SK-N-SH (cell line): Measurements from ENCODE around the gene XK. TPM values are rescaled to one million over a fixed set of nuclear protein-coding genes. Genes with fewer than 3 reads are reported as not detected.

Experiments used
- CTCF ChIA-PET: fragments of 300-600, 350-600 bp; formaldehyde crosslinking; extraction: SDS; loops from one replicate; lab custom pipeline; 2021; lab: Yijun Ruan, JAX
- POLR2A ChIA-PET: fragments of 350-600 bp; sonication (Branson Sonifier 250); formaldehyde crosslinking; extraction: SDS; loops from one replicate; lab custom pipeline; 2020; ENCODE audit warnings: antibody characterized with exemption, inconsistent platforms; lab: Yijun Ruan, JAX
- DNase-seq: peaks from one replicate; pipeline ENCODE4 v3.0.0; 2012
- H2AFZ ChIP-seq: fragments of 200-600 bp; sonication (generic); 2 replicates; pipeline ENCODE4 v1.8.1; 2016; ENCODE audit warnings: antibody characterized with exemption, mild to moderate bottlenecking, low read depth
- H3F3A ChIP-seq: fragments of 200-600 bp; sonication (generic); replicated peaks from 2 replicates; pipeline ENCODE3; 2016; ENCODE audit warnings: antibody characterized with exemption, mild to moderate bottlenecking; ENCODE audit not compliant: insufficient read depth
- H3K27ac ChIP-seq, 2 experiments: fragments of 200-500 bp in 1 of 2; fragments of 200-600 bp in 1 of 2; sonication (Bioruptor generic) in 1 of 2; sonication (generic), shearing (Covaris generic) in 1 of 2; 2 replicates each; pipeline versions ENCODE4 v1.5.1 to v1.6.1; 2014 to 2016; ENCODE audit warnings: low read depth in 2 of 2, inconsistent platforms in 1 of 2, low read length in 1 of 2, mild to moderate bottlenecking in 1 of 2, mixed read lengths in 1 of 2
- H3K27me3 ChIP-seq: fragments of 200-600 bp; sonication (generic), shearing (Covaris generic); 2 replicates; pipeline ENCODE4 v1.6.1; 2016; ENCODE audit warnings: mixed run types; ENCODE audit not compliant: insufficient read depth
- H3K36me3 ChIP-seq, 2 experiments: fragments of 200-500 bp in 1 of 2; fragments of 200-600 bp in 1 of 2; sonication (Bioruptor generic) in 1 of 2; sonication (generic) in 1 of 2; replicated peaks in 1 of 2; 2 replicates each; pipeline versions ENCODE3 to v1.5.1; 2014 to 2016; ENCODE audit warnings: low read length in 1 of 2, mild to moderate bottlenecking in 1 of 2; ENCODE audit not compliant: insufficient read depth in 2 of 2, control insufficient read depth in 1 of 2
- H3K4me1 ChIP-seq, 2 experiments: fragments of 200-500 bp in 1 of 2; fragments of 200-600 bp in 1 of 2; sonication (Bioruptor generic) in 1 of 2; sonication (generic), shearing (Covaris generic) in 1 of 2; 2 replicates each; pipeline versions ENCODE4 v1.5.1 to v1.6.1; 2014 to 2016; ENCODE audit warnings: low read depth in 1 of 2, low read length in 1 of 2, mixed run types in 1 of 2; ENCODE audit not compliant: insufficient read depth in 2 of 2, control insufficient read depth in 1 of 2
- H3K4me2 ChIP-seq: fragments of 200-600 bp; sonication (generic), shearing (Covaris generic); 2 replicates; pipeline ENCODE4 v1.6.1; 2017; ENCODE audit warnings: mixed run types
- H3K4me3 ChIP-seq, 2 experiments: fragments of 200-500 bp in 1 of 2; fragments of 200-600 bp in 1 of 2; sonication (Bioruptor generic) in 1 of 2; sonication (generic), shearing (Covaris generic) in 1 of 2; 2 replicates each; pipeline versions ENCODE4 v1.5.1 to v1.8.1; 2014 to 2016; ENCODE audit warnings: low read depth in 2 of 2, inconsistent platforms in 1 of 2, low read length in 1 of 2, mild to moderate bottlenecking in 1 of 2, mixed read lengths in 1 of 2, moderate library complexity in 1 of 2
- H3K79me2 ChIP-seq: fragments of 200-600 bp; sonication (generic); 2 replicates; pipeline ENCODE4 v1.8.1; 2017; ENCODE audit warnings: mild to moderate bottlenecking; ENCODE audit not compliant: insufficient read depth
- H3K9ac ChIP-seq: fragments of 200-600 bp; sonication (generic); 2 replicates; pipeline ENCODE4 v1.6.1; 2017; ENCODE audit warnings: mixed run types
- H3K9me2 ChIP-seq: fragments of 200-600 bp; sonication (generic); 2 replicates; pipeline ENCODE4 v1.6.1; 2017; ENCODE audit warnings: mixed run types
- H3K9me3 ChIP-seq: fragments of 200-600 bp; sonication (generic); 2 replicates; pipeline ENCODE4 v1.6.1; 2017; ENCODE audit warnings: mixed run types, mild to moderate bottlenecking, moderate library complexity
- H4K20me1 ChIP-seq: fragments of 200-600 bp; sonication (generic); 2 replicates; pipeline ENCODE4 v1.6.1; 2017; ENCODE audit warnings: mild to moderate bottlenecking, mixed run types; ENCODE audit not compliant: insufficient read depth
- CHD2 ChIP-seq: fragments of 150-350 bp; IDR thresholded peaks from 2 replicates; pipeline ENCODE4 v1.6.1; 2018; ENCODE audit warnings: low read length; ENCODE audit not compliant: partially characterized antibody
- ELF1 ChIP-seq: IDR thresholded peaks from 2 replicates; pipeline ENCODE4 v1.4.0; 2012
- EZH2phosphoT487 ChIP-seq: fragments of 200-600 bp; sonication (generic); IDR thresholded peaks from 2 replicates; pipeline ENCODE4 v1.6.1; 2017; ENCODE audit warnings: low read depth, mixed run types, mild to moderate bottlenecking, antibody characterized with exemption, moderate library complexity, borderline replicate concordance
- FOSL2 ChIP-seq: IDR thresholded peaks from 2 replicates; pipeline ENCODE4 v1.4.0; 2012; ENCODE audit warnings: low read depth, mild to moderate bottlenecking, moderate library complexity, borderline replicate concordance
- FOXJ3 ChIP-seq: sonication (generic); formaldehyde crosslinking; IDR thresholded peaks from 2 replicates; pipeline ENCODE4 v1.5.1; 2020; ENCODE audit warnings: mild to moderate bottlenecking, missing genetic modification reagents
- JUND ChIP-seq: IDR thresholded peaks from 2 replicates; pipeline ENCODE4 v1.4.0; 2012
- MAX ChIP-seq: IDR thresholded peaks from 2 replicates; pipeline ENCODE4 v1.4.0; 2012; ENCODE audit warnings: low read depth
- NRF1 ChIP-seq: IDR thresholded peaks from 2 replicates; pipeline ENCODE4 v1.6.1; 2012; ENCODE audit warnings: low read depth, mild to moderate bottlenecking, low read length
- PBX3 ChIP-seq: IDR thresholded peaks from 2 replicates; pipeline ENCODE4; 2012
- POLR2AphosphoS5 ChIP-seq: IDR thresholded peaks from 2 replicates; pipeline ENCODE4 v1.6.1; 2012; ENCODE audit warnings: low read depth, low read length
- RAD21 ChIP-seq: IDR thresholded peaks from 2 replicates; pipeline ENCODE4 v1.6.1; 2012; ENCODE audit warnings: mild to moderate bottlenecking, low read length
- RCOR1 ChIP-seq: fragments of 150-350 bp; IDR thresholded peaks from 2 replicates; pipeline ENCODE4 v1.6.1; 2017; ENCODE audit warnings: antibody characterized with exemption, low read length
- RXRA ChIP-seq: IDR thresholded peaks from 2 replicates; pipeline ENCODE4 v1.4.0; 2012; ENCODE audit warnings: low read depth, mild to moderate bottlenecking, borderline replicate concordance
- TAF1 ChIP-seq: IDR thresholded peaks from 2 replicates; pipeline ENCODE4 v1.6.1; 2012; ENCODE audit warnings: low read depth, mild to moderate bottlenecking, low read length, moderate library complexity, borderline replicate concordance
- TCF12 ChIP-seq: IDR thresholded peaks from 2 replicates; pipeline ENCODE4 v1.4.0; 2012
- TEAD4 ChIP-seq: IDR thresholded peaks from 2 replicates; pipeline ENCODE4 v1.4.0; 2012; ENCODE audit warnings: mild to moderate bottlenecking, borderline replicate concordance; ENCODE audit not compliant: insufficient read depth
- USF1 ChIP-seq: IDR thresholded peaks from 2 replicates; pipeline ENCODE4 v1.4.0; 2012; ENCODE audit warnings: low read depth, borderline replicate concordance
- YY1 ChIP-seq: IDR thresholded peaks from 2 replicates; pipeline ENCODE4 v1.4.0; 2012; ENCODE audit warnings: low read depth, mild to moderate bottlenecking
- ZBTB33 ChIP-seq: IDR thresholded peaks from 2 replicates; pipeline ENCODE4 v1.4.0; 2012; ENCODE audit warnings: low read depth, borderline replicate concordance
- WGBS: methylation state at CpG from one replicate; pipeline ENCODE4 v1.1.6; 2017; ENCODE audit warnings: low lambda C conversion rate; 5-methylcytosine and 5-hydroxymethylcytosine counted together
- polyA plus RNA-seq, 3 experiments: library from polyadenylated mRNA; depleted of rRNA; stranded (reverse); fragments of >200 nt; gene quantifications; 2 replicates each; pipeline ENCODE4 v1.2.3, GENCODE V29; 2012

The XK gene
- polyA plus RNA-seq, 1 of the 3 experiments (the other 2 are of a cell fraction): not detected

GRCh38 chrX:37651921-37652452, 33.6 kb upstream of the XK start (continued):
- TF ChIP-seq MAX (no peak), EZH2phosphoT487 (no peak), RCOR1 (no peak), TAF1 (no peak), NRF1 (no peak), FOSL2 (no peak), ELF1 (no peak), TCF12 (no peak), ZBTB33 (no peak)

- DNase-seq: no peak
- no peaks in the 10 kb centered on the region for H3K27me3 ChIP-seq
- H3K4me1 ChIP-seq: no peaks in the 10 kb centered on the region
- no peak overlapping the region for H3K4me2 ChIP-seq
- ChIA-PET POLR2A (no interaction called here), CTCF (no interaction called here)
- TF ChIP-seq RXRA (no peak), YY1 (no peak), CHD2 (no peak), TCF12 (no peak), PBX3 (no peak), ZBTB33 (no peak), RCOR1 (no peak), USF1 (no peak), NRF1 (no peak), POLR2AphosphoS5 (no peak), FOXJ3 (CRISPR knock-in tag) (no peak), JUND (no peak), TEAD4 (no peak), RAD21 (no peak)
- H3K9me2 ChIP-seq: no peaks in the 10 kb centered on the region
- no peak overlapping the region for H2AFZ ChIP-seq
- H3K79me2 ChIP-seq: no peaks in the 10 kb centered on the region
- no peaks in the 10 kb centered on the region for H4K20me1 ChIP-seq
- H3K4me3 ChIP-seq: no peak overlapping the region
- no peaks in the 10 kb centered on the region for H3F3A ChIP-seq
- H3K27ac ChIP-seq: no peak overlapping the region
- no peaks in the 10 kb centered on the region for H3K36me3 ChIP-seq
- no peaks in the 10 kb centered on the region for H3K9me3 ChIP-seq
- H3K9ac ChIP-seq: no peak overlapping the region
- WGBS: 33% methylated on average over 8 of the region's 8 CpGs
Measured at GRCh38 chrX:37652589-37653231, 32.9 kb upstream of the XK start.
